ENCODE results near the gene TSTD1.
A peak's percentile ranks its signal among the peaks of the same experiment; 100 is the strongest.

TSTD1 gene

DNA sequence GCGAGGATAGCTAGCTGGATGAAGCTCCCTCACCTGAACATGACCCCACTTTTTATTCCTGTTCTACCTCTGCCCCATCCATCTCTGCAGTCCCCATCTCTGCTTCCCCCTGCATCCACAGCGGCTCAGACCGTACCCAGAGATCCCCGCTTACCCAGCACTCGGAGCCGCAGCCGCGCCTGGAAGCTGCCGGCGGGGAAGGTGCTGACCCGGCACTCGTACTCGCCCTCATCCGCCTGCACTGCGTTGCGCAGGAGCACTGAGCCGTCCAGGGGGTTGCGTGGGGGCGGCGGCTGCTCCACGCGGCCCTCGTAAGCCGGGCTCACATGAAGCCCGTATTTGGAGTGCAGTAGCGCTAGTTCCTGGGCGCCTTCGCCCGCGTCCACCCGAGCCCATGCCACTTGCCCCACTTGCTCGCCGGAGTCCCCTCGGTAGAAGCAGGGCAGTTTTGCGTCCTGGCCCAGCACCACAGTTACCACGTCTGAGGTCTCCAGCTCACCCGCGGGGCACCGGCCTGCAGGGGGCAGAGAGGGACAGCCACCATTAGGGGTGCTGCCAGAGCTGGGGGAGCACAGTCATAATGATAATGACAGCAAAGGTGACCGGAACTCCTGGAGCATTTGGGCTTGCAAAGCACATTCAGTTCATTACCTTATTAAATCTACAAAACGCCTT lies 40.8 kb upstream of the TSTD1 start:
- Histone ChIP-seq H2AFZ (ENCODE audit: low read length) (no peak overlapping the region), H3K79me2 (ENCODE audit: low read length) (no peaks in the 10 kb centered on the region), H3K4me3 (ENCODE audit: low read length) (no peak overlapping the region), H3K4me2 (ENCODE audit: low read depth, low read length) (no peak overlapping the region), H3K9ac (ENCODE audit: low read length) (no peak overlapping the region), H3K36me3 (replicated peaks; ENCODE audit: insufficient read depth, low read length) (no peaks in the 10 kb centered on the region), H3K9me3 (replicated peaks; ENCODE audit: insufficient read depth, low read length) (no peaks in the 10 kb centered on the region), H3K27me3 (replicated peaks; ENCODE audit: insufficient read depth, low read length) (no peaks in the 10 kb centered on the region), H3F3A (ENCODE audit: insufficient read depth, low read length) (no peaks in the 10 kb centered on the region), H3K4me1 (ENCODE audit: low read length) (no peaks in the 10 kb centered on the region), H4K20me1 (ENCODE audit: insufficient read depth, low read length) (no peaks in the 10 kb centered on the region), H3K9me2 (replicated peaks; ENCODE audit: insufficient read depth, low read length) (no peaks in the 10 kb centered on the region), H3K27ac (ENCODE audit: low read length) (no peak overlapping the region)
- TF ChIP-seq EZH2 (optimal IDR thresholded peaks at IDR 0.05; ENCODE audit: low read depth, low read length) (no peak), EZH2phosphoT487 (IDR thresholded peaks at IDR 0.05; ENCODE audit: low read length) (no peak), CTCF (IDR thresholded peaks at IDR 0.05; ENCODE audit: low read length) (peak; percentile 12)
- DNase-seq, result no peak

GRCh38 chr1:161077426-161077825 lies 38.7 kb upstream of the TSTD1 start:
- Histone ChIP-seq H3K79me2 (ENCODE audit: low read length) (no peaks in the 10 kb centered on the region), H3F3A (ENCODE audit: insufficient read depth, low read length) (no peaks in the 10 kb centered on the region), H3K9me2 (replicated peaks; ENCODE audit: insufficient read depth, low read length) (no peaks in the 10 kb centered on the region), H3K27ac (ENCODE audit: low read length) (no peak overlapping the region), H3K4me2 (ENCODE audit: low read depth, low read length) (no peak overlapping the region), H2AFZ (ENCODE audit: low read length) (no peak overlapping the region), H3K4me3 (ENCODE audit: low read length) (no peak overlapping the region), H3K9ac (ENCODE audit: low read length) (no peak overlapping the region), H3K36me3 (replicated peaks; ENCODE audit: insufficient read depth, low read length) (no peaks in the 10 kb centered on the region), H3K4me1 (ENCODE audit: low read length) (no peaks in the 10 kb centered on the region), H3K9me3 (replicated peaks; ENCODE audit: insufficient read depth, low read length) (no peaks in the 10 kb centered on the region), H4K20me1 (ENCODE audit: insufficient read depth, low read length) (no peaks in the 10 kb centered on the region), H3K27me3 (replicated peaks; ENCODE audit: insufficient read depth, low read length) (no peaks in the 10 kb centered on the region)
- no peak for DNase-seq
- TF ChIP-seq EZH2 (optimal IDR thresholded peaks at IDR 0.05; ENCODE audit: low read depth, low read length) (no peak), CTCF (IDR thresholded peaks at IDR 0.05; ENCODE audit: low read length) (no peak), EZH2phosphoT487 (IDR thresholded peaks at IDR 0.05; ENCODE audit: low read length) (no peak)

- H3K4me3 ChIP-seq (ENCODE audit: low read length), result no peak overlapping the region
- no peak overlapping the region for H3K27ac ChIP-seq (ENCODE audit: low read length)
- no peaks in the 10 kb centered on the region for H3K27me3 ChIP-seq (replicated peaks; ENCODE audit: insufficient read depth, low read length)
- H3K9ac ChIP-seq (ENCODE audit: low read length), result no peak overlapping the region
- no peaks in the 10 kb centered on the region for H3K36me3 ChIP-seq (replicated peaks; ENCODE audit: insufficient read depth, low read length)
- peaks cover under 1% of the 10 kb centered on the region; the same call in 1 of the 2 replicates for H3K4me1 ChIP-seq (ENCODE audit: low read length)
- H2AFZ ChIP-seq (ENCODE audit: low read length), result no peak overlapping the region
- H3K9me3 ChIP-seq (replicated peaks; ENCODE audit: insufficient read depth, low read length), result no peaks in the 10 kb centered on the region
- no peak for DNase-seq
- no peak overlapping the region for H3K4me2 ChIP-seq (ENCODE audit: low read depth, low read length)
- H3K9me2 ChIP-seq (replicated peaks; ENCODE audit: insufficient read depth, low read length), result no peaks in the 10 kb centered on the region
- H3F3A ChIP-seq (ENCODE audit: insufficient read depth, low read length), result no peaks in the 10 kb centered on the region
- H3K79me2 ChIP-seq (ENCODE audit: low read length), result no peaks in the 10 kb centered on the region
- no peak for TF ChIP-seq CTCF (IDR thresholded peaks at IDR 0.05; ENCODE audit: low read length)
- TF ChIP-seq EZH2phosphoT487 (IDR thresholded peaks at IDR 0.05; ENCODE audit: low read length), result no peak
- no peak for TF ChIP-seq EZH2 (optimal IDR thresholded peaks at IDR 0.05; ENCODE audit: low read depth, low read length)
- H4K20me1 ChIP-seq (ENCODE audit: insufficient read depth, low read length), result no peaks in the 10 kb centered on the region
These were observed 37.6 kb upstream of the TSTD1 start for GRCh38 chr1:161076410-161076809.

Data from MM.1S (cell line).